Neural cell (in vitro differentiated cells): Measurements from ENCODE around the gene INSIG2. TPM values are rescaled to one million over a fixed set of nuclear protein-coding genes. Genes with fewer than 3 reads are reported as not detected.
A peak's percentile ranks its signal among the peaks of the same experiment; 100 is the strongest.

Experiments
- H2AFZ ChIP-seq: fragments of 200-600, 300-800 bp; sonication (generic), shearing (Covaris generic); 2 replicates; pipeline ENCODE4 v1.6.0; 2014; ENCODE audit warnings: low read depth, mild to moderate bottlenecking, antibody characterized with exemption, low read length, moderate library complexity
- H3F3A ChIP-seq: fragments of 200-600 bp; shearing (Covaris generic); 2 replicates; pipeline ENCODE4 v1.6.1; 2016; ENCODE audit warnings: mild to moderate bottlenecking, moderate library complexity, mixed read lengths, antibody characterized with exemption, low read length; ENCODE audit not compliant: insufficient read depth, poor library complexity, severe bottlenecking
- H3K27ac ChIP-seq: fragments of 200-600, 300-800 bp; sonication (generic), shearing (Covaris generic); 2 replicates; pipeline ENCODE4 v1.5.1; 2014; ENCODE audit warnings: mild to moderate bottlenecking, low read length, moderate library complexity
- H3K27me3 ChIP-seq: fragments of 300-800, 200-600 bp; sonication (generic), shearing (Covaris generic); 2 replicates; pipeline ENCODE4 v1.6.0; 2014; ENCODE audit warnings: mild to moderate bottlenecking, low read depth, low read length, moderate library complexity; ENCODE audit not compliant: insufficient read depth
- H3K36me3 ChIP-seq: fragments of 300-800, 200-600 bp; sonication (generic), shearing (Covaris generic); 2 replicates; pipeline ENCODE4 v1.5.1; 2014; ENCODE audit warnings: mild to moderate bottlenecking, antibody characterized with exemption, low read length, moderate library complexity; ENCODE audit not compliant: insufficient read depth
- H3K4me2 ChIP-seq: fragments of 300-800, 200-600 bp; sonication (generic), shearing (Covaris generic); 2 replicates; pipeline ENCODE4 v1.6.0; 2014; ENCODE audit warnings: mild to moderate bottlenecking, low read length
- H3K4me3 ChIP-seq: fragments of 300-800, 200-600 bp; sonication (generic), shearing (Covaris generic); 2 replicates; pipeline ENCODE4 v1.5.1; 2014; ENCODE audit warnings: mild to moderate bottlenecking, low read length, moderate library complexity
- H3K79me2 ChIP-seq: fragments of 200-600 bp; shearing (Covaris generic); replicated peaks from 2 replicates; pipeline ENCODE4 v1.6.0; 2014; ENCODE audit warnings: mild to moderate bottlenecking, low read length, moderate library complexity; ENCODE audit not compliant: insufficient read depth
- H3K9ac ChIP-seq: fragments of 300-800, 200-600 bp; sonication (generic), shearing (Covaris generic); 2 replicates; pipeline ENCODE4 v1.6.1; 2016; ENCODE audit warnings: mild to moderate bottlenecking, low read length, mixed read lengths
- H3K9me2 ChIP-seq: fragments of 200-600 bp; shearing (Covaris generic); 2 replicates; pipeline ENCODE4 v1.6.1; 2016; ENCODE audit warnings: mild to moderate bottlenecking, low read length, mixed read lengths; ENCODE audit not compliant: insufficient read depth
- H3K9me3 ChIP-seq: fragments of 200-600, 300-800 bp; sonication (generic), shearing (Covaris generic); 2 replicates; pipeline ENCODE4 v1.6.1; 2016; ENCODE audit warnings: mild to moderate bottlenecking, mixed run types, low read length, moderate library complexity, mixed read lengths
- H4K20me1 ChIP-seq: fragments of 200-600 bp; shearing (Covaris generic); 2 replicates; pipeline ENCODE4 v1.6.1; 2016; ENCODE audit warnings: mild to moderate bottlenecking, mixed run types; ENCODE audit not compliant: insufficient read depth
- CTCF ChIP-seq: fragments of 450-650 bp; IDR thresholded peaks from 2 replicates; pipeline ENCODE4 v1.5.1; 2014; ENCODE audit warnings: antibody characterized with exemption, mild to moderate bottlenecking, moderate library complexity; ENCODE audit not compliant: poor library complexity, severe bottlenecking
- EP300 ChIP-seq: fragments of 450-650 bp; conservative IDR thresholded peaks from 2 replicates; pipeline ENCODE4 v1.6.1; 2014; ENCODE audit warnings: antibody characterized with exemption, mild to moderate bottlenecking, moderate library complexity; ENCODE audit not compliant: poor library complexity, severe bottlenecking
- EZH2 ChIP-seq: fragments of 200-600, 300-800 bp; shearing (Covaris generic), sonication (generic); IDR thresholded peaks from 2 replicates; pipeline ENCODE4 v1.6.1; 2014; ENCODE audit warnings: antibody characterized with exemption, low read length, borderline replicate concordance, mild to moderate bottlenecking; ENCODE audit not compliant: insufficient read depth, poor library complexity, severe bottlenecking
- MXI1 ChIP-seq: fragments of 450-650 bp; conservative IDR thresholded peaks from 2 replicates; pipeline ENCODE4 v1.6.1; 2014; ENCODE audit warnings: antibody characterized with exemption, mild to moderate bottlenecking; ENCODE audit not compliant: poor library complexity, severe bottlenecking
- POLR2AphosphoS5 ChIP-seq: IDR thresholded peaks from 2 replicates; pipeline ENCODE4 v1.6.1; 2012
- RAD21 ChIP-seq: fragments of 450-650 bp; conservative IDR thresholded peaks from 2 replicates; pipeline ENCODE4 v1.6.1; 2014; ENCODE audit warnings: antibody characterized with exemption, mild to moderate bottlenecking, moderate library complexity
- REST ChIP-seq: IDR thresholded peaks from 2 replicates; pipeline ENCODE4 v1.6.1; 2012; ENCODE audit warnings: borderline replicate concordance
- SMC3 ChIP-seq: fragments of 450-650 bp; conservative IDR thresholded peaks from 2 replicates; pipeline ENCODE4 v1.6.1; 2014; ENCODE audit warnings: antibody characterized with exemption, mild to moderate bottlenecking, moderate library complexity; ENCODE audit not compliant: poor library complexity
- TAF1 ChIP-seq: IDR thresholded peaks from 2 replicates; pipeline ENCODE4 v1.6.1; 2012; ENCODE audit warnings: low read depth
- polyA plus RNA-seq: library from polyadenylated mRNA; depleted of rRNA; stranded (reverse); fragments of >200 nt; gene quantifications from 2 replicates; pipeline ENCODE4 v1.2.3, GENCODE V29; 2014

INSIG2 gene
- polyA plus RNA-seq, 1 donor from 2014 or later: 30.3 TPM

GRCh38 chr2:118086024-118086633, 2.1 kb upstream of the INSIG2 start:
- Histone ChIP-seq H3K27ac (no peak overlapping the region), H3K36me3 (no peaks in the 10 kb centered on the region), H3K9me2 (no peaks in the 10 kb centered on the region), H3K4me3 (no peak overlapping the region), H2AFZ (no peak overlapping the region), H3K27me3 (no peaks in the 10 kb centered on the region), H3K9ac (no peak overlapping the region), H4K20me1 (no peaks in the 10 kb centered on the region), H3K79me2 (peaks cover 26% of the 10 kb centered on the region), H3K9me3 (no peaks in the 10 kb centered on the region), H3K4me2 (no peak overlapping the region), H3F3A (no peaks in the 10 kb centered on the region)
- TF ChIP-seq POLR2AphosphoS5 (no peak), SMC3 (no peak), RAD21 (no peak), EZH2 (no peak), EP300 (no peak), CTCF (no peak), TAF1 (no peak), REST (no peak), MXI1 (no peak)

GRCh38 chr2:118089139-118089800, 999 bp downstream of the INSIG2 start:
- Histone ChIP-seq H3F3A (no peaks in the 10 kb centered on the region), H2AFZ (peak overlapping the region; percentile 79), H3K4me3 (peak overlapping the region; percentile 77), H3K27me3 (no peaks in the 10 kb centered on the region), H3K27ac (peak overlapping the region; percentile 29), H3K9me2 (no peaks in the 10 kb centered on the region), H4K20me1 (no peaks in the 10 kb centered on the region), H3K9me3 (no peaks in the 10 kb centered on the region), H3K79me2 (peaks cover 29% of the 10 kb centered on the region), H3K4me2 (peak overlapping the region; percentile 72), H3K9ac (peak overlapping the region; percentile 72), H3K36me3 (no peaks in the 10 kb centered on the region)
- TF ChIP-seq TAF1 (no peak), POLR2AphosphoS5 (no peak), RAD21 (no peak), CTCF (peak; percentile 52)
